HEK293T (cell line): ENCODE measurements around the gene SIRPG.

Source experiments
- BHLHE40 ChIP-seq: fragments of 450-650 bp; IDR thresholded peaks from 2 replicates; pipeline ENCODE4 v1.6.1; 2016; ENCODE audit warnings: mild to moderate bottlenecking, moderate library complexity, borderline replicate concordance
- CTBP1 ChIP-seq: fragments of 450-650 bp; IDR thresholded peaks from 2 replicates; pipeline ENCODE4 v1.6.1; 2016; ENCODE audit warnings: borderline replicate concordance
- ELF4 ChIP-seq: fragments of 450-650 bp; IDR thresholded peaks from 2 replicates; pipeline ENCODE4 v1.6.1; 2017; ENCODE audit warnings: antibody characterized with exemption
- FOXK2 ChIP-seq: fragments of 450-650 bp; IDR thresholded peaks from 2 replicates; pipeline ENCODE4 v1.6.1; 2016; ENCODE audit warnings: mild to moderate bottlenecking
- FOXM1 ChIP-seq: fragments of 450-650 bp; IDR thresholded peaks from 2 replicates; pipeline ENCODE4 v1.6.1; 2017; ENCODE audit warnings: mild to moderate bottlenecking, borderline replicate concordance
- L3MBTL2 ChIP-seq: fragments of 450-650 bp; conservative IDR thresholded peaks from 2 replicates; pipeline ENCODE4 v1.6.1; 2016; ENCODE audit warnings: mild to moderate bottlenecking
- PKNOX1 ChIP-seq: fragments of 450-650 bp; IDR thresholded peaks from 2 replicates; pipeline ENCODE4 v1.6.1; 2016
- SP1 ChIP-seq: fragments of 450-650 bp; IDR thresholded peaks from 2 replicates; pipeline ENCODE4 v1.6.1; 2017
- SUZ12 ChIP-seq: fragments of 450-650 bp; IDR thresholded peaks from 2 replicates; pipeline ENCODE4 v1.6.1; 2016; ENCODE audit warnings: mild to moderate bottlenecking
- TARDBP ChIP-seq: fragments of 450-650 bp; IDR thresholded peaks from 2 replicates; pipeline ENCODE4 v1.6.1; 2016
- ZNF384 ChIP-seq: fragments of 450-650 bp; IDR thresholded peaks from 2 replicates; pipeline ENCODE4 v1.6.1; 2016

GRCh38 chr20:1651268-1652058, 6.1 kb downstream of the SIRPG start:
- TF ChIP-seq ZNF384: no peak
- TF ChIP-seq FOXM1: no peak
- no peak for TF ChIP-seq BHLHE40
- TF ChIP-seq ELF4: no peak
- no peak for TF ChIP-seq CTBP1
- no peak for TF ChIP-seq PKNOX1
- no peak for TF ChIP-seq SUZ12
- no peak for TF ChIP-seq TARDBP
- TF ChIP-seq L3MBTL2: no peak
- TF ChIP-seq SP1: no peak
- TF ChIP-seq FOXK2: no peak
